Measurements from ENCODE around the gene TCEANC2.

- no peak for TF ChIP-seq CTCF (IDR thresholded peaks at IDR 0.05)
- TF ChIP-seq ZFX (IDR thresholded peaks at IDR 0.05; ENCODE audit: borderline replicate concordance), result no peak
Measured at GRCh38 chr1:54086754-54087153, 33.3 kb downstream of the TCEANC2 start.
